Measurements from ENCODE around the gene TMEM232. TPM values are rescaled to one million over a fixed set of nuclear protein-coding genes. Genes with fewer than 3 reads are reported as not detected.
"Not testable (repeated sequence)": the region's sequence is repeated elsewhere in the genome, so short reads cannot be mapped to it uniquely, and the experiment has no call there.

TMEM232 gene
- total RNA-seq, 1 donor from 2014 or later, result 0.79 TPM

- DNase-seq (ENCODE audit: low read depth) (no peak), FAIRE-seq (no peak)
- Histone ChIP-seq H3K36me3 (ENCODE audit: control insufficient read depth, insufficient read depth, low read length) (no peaks in the 10 kb centered on the region), H3K27me3 (ENCODE audit: control insufficient read depth, insufficient read depth, low read length) (no peaks in the 10 kb centered on the region), H3K4me3 (ENCODE audit: low read depth, low read length) (no peak overlapping the region)
- TF ChIP-seq CTCF (IDR thresholded peaks at IDR 0.05; ENCODE audit: insufficient read depth, low read length, severe bottlenecking), result no peak
Observed at GRCh38 chr5:110681953-110682352, 44.5 kb downstream of the TMEM232 start.

- no peaks in the 10 kb centered on the region for H3K36me3 ChIP-seq (ENCODE audit: control insufficient read depth, insufficient read depth, low read length)
- no peak for FAIRE-seq
- no peak for TF ChIP-seq CTCF (IDR thresholded peaks at IDR 0.05; ENCODE audit: insufficient read depth, low read length, severe bottlenecking)
- no peaks in the 10 kb centered on the region for H3K27me3 ChIP-seq (ENCODE audit: control insufficient read depth, insufficient read depth, low read length)
- no peak for DNase-seq (ENCODE audit: low read depth)
- H3K4me3 ChIP-seq (ENCODE audit: low read depth, low read length), result no peak overlapping the region
Observed at GRCh38 chr5:110681109-110681508, 45.4 kb downstream of the TMEM232 start.

GRCh38 chr5:110676554-110676953 lies 49.9 kb downstream of the TMEM232 start:
- not testable (repeated sequence) for H3K27me3 ChIP-seq (ENCODE audit: control insufficient read depth, insufficient read depth, low read length); H3K4me3 ChIP-seq (ENCODE audit: low read depth, low read length); DNase-seq (ENCODE audit: low read depth); FAIRE-seq; H3K36me3 ChIP-seq (ENCODE audit: control insufficient read depth, insufficient read depth, low read length)

- no peak for TF ChIP-seq CTCF (IDR thresholded peaks at IDR 0.05; ENCODE audit: insufficient read depth, low read length, severe bottlenecking)
- H3K4me3 ChIP-seq (ENCODE audit: low read depth, low read length), result no peak overlapping the region
- no peaks in the 10 kb centered on the region for H3K36me3 ChIP-seq (ENCODE audit: control insufficient read depth, insufficient read depth, low read length)
- FAIRE-seq (no peak), DNase-seq (ENCODE audit: low read depth) (no peak)
- H3K27me3 ChIP-seq (ENCODE audit: control insufficient read depth, insufficient read depth, low read length), result no peaks in the 10 kb centered on the region
Observed at GRCh38 chr5:110665184-110665726, 61.2 kb downstream of the TMEM232 start.

GRCh38 chr5:110663525-110663924 lies 62.9 kb downstream of the TMEM232 start:
- no peak for TF ChIP-seq CTCF (IDR thresholded peaks at IDR 0.05; ENCODE audit: insufficient read depth, low read length, severe bottlenecking)
- Histone ChIP-seq H3K4me3 (ENCODE audit: low read depth, low read length) (no peak overlapping the region), H3K36me3 (ENCODE audit: control insufficient read depth, insufficient read depth, low read length) (no peaks in the 10 kb centered on the region), H3K27me3 (ENCODE audit: control insufficient read depth, insufficient read depth, low read length) (no peaks in the 10 kb centered on the region)
- FAIRE-seq (no peak), DNase-seq (ENCODE audit: low read depth) (no peak)

GRCh38 chr5:110658006-110658405 lies 68.5 kb downstream of the TMEM232 start:
- no peaks in the 10 kb centered on the region for H3K36me3 ChIP-seq (ENCODE audit: control insufficient read depth, insufficient read depth, low read length)
- no peak overlapping the region for H3K4me3 ChIP-seq (ENCODE audit: low read depth, low read length)
- no peak for TF ChIP-seq CTCF (IDR thresholded peaks at IDR 0.05; ENCODE audit: insufficient read depth, low read length, severe bottlenecking)
- H3K27me3 ChIP-seq (ENCODE audit: control insufficient read depth, insufficient read depth, low read length), result no peaks in the 10 kb centered on the region
- FAIRE-seq, result no peak
- DNase-seq (ENCODE audit: low read depth), result no peak
